Measurements from ENCODE around the gene SLC41A2. TPM values are rescaled to one million over a fixed set of nuclear protein-coding genes. Genes with fewer than 3 reads are reported as not detected.

The SLC41A2 gene
- total and polyA plus RNA-seq, 10 of the 15 experiments (the other 5 are each of a cell fraction or from before 2014, with no cell fraction given): 3.5 to 19.0 (median 11.3) TPM

DNA sequence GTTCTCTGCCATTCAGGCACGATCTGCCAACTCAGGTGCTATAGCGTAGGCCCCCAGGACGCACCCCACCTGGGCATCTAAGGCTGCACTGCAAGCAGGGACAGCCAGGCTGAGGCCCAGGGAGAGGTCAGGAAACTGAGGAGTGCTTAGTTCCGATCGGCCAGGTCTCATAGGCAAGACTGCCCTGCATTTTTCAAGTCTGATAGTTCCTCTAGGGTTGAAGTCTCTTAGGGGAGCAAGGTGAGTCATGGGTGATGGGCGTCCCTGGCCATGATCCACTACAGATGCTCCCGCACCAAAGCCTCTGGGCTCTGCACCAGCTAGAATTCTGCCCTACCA lies 41.2 kb upstream of the SLC41A2 start:
- Histone ChIP-seq H3K9me3 (replicated peaks; ENCODE audit: control insufficient read depth, insufficient read depth, low read length) (peaks cover 4% of the 10 kb centered on the region; the same call in 2 of the 3 replicates), H3K27ac (ENCODE audit: control insufficient read depth, insufficient read depth) (no peak overlapping the region), H3K4me2 (ENCODE audit: control insufficient read depth, insufficient read depth) (no peak overlapping the region), H3K36me3 (ENCODE audit: control insufficient read depth in 2 of 2, insufficient read depth in 2 of 2, low read length in 1 of 2) (peaks cover 13 to 58% of the 10 kb centered on the region in 2 experiments), H3K9ac (ENCODE audit: control insufficient read depth, insufficient read depth, low read length) (no peak overlapping the region), H3K4me1 (ENCODE audit: control insufficient read depth, insufficient read depth, low read length) (no peaks in the 10 kb centered on the region), H3K4me3 (no peak overlapping the region), H3K27me3 (replicated peaks in 1 of 2; ENCODE audit: control insufficient read depth in 2 of 2, insufficient read depth in 2 of 2, low read length in 1 of 2) (no peaks in the 10 kb centered on the region), H4K20me1 (ENCODE audit: control insufficient read depth, insufficient read depth) (no peaks in the 10 kb centered on the region), H3K79me2 (ENCODE audit: control insufficient read depth, insufficient read depth, low read length) (no peaks in the 10 kb centered on the region), H2AFZ (ENCODE audit: control insufficient read depth, low read depth, low read length) (no peak overlapping the region)
- TF ChIP-seq ZNF24 (IDR thresholded peaks at IDR 0.05) (no peak), EED (IDR thresholded peaks at IDR 0.05; ENCODE audit: low read depth) (no peak), RUNX3 (IDR thresholded peaks at IDR 0.05; ENCODE audit: low read length) (no peak), SIN3A (IDR thresholded peaks at IDR 0.05; ENCODE audit: low read depth, low read length) (no peak), NR2C1 (IDR thresholded peaks at IDR 0.05) (no peak), CBX5 (IDR thresholded peaks at IDR 0.05; ENCODE audit: low read depth) (no peak), ATF3 (IDR thresholded peaks at IDR 0.05; ENCODE audit: borderline replicate concordance, extremely low read depth, low read depth, low read length) (no peak), MTA2 (IDR thresholded peaks at IDR 0.05; ENCODE audit: low read depth) (no peak), ESRRA (IDR thresholded peaks at IDR 0.05; ENCODE audit: low read length) (no peak), ATF2 (IDR thresholded peaks at IDR 0.05; ENCODE audit: low read length) (no peak), SMARCA5 (IDR thresholded peaks at IDR 0.05) (no peak), TCF7 (IDR thresholded peaks at IDR 0.05; ENCODE audit: borderline replicate concordance) (no peak), ZZZ3 (IDR thresholded peaks at IDR 0.05; ENCODE audit: control insufficient read depth, insufficient read length, low read depth) (no peak)
- intact Hi-C loops (cut with micrococcal nuclease; ENCODE audit: unreplicated experiment) (no loop called here), in situ Hi-C loops (cut with MboI) (no loop called here)
- no peak for FAIRE-seq
- ChIA-PET CTCF (no interaction called here), POLR2A (no interaction called here), RAD21 (ENCODE audit: unreplicated experiment) (no interaction called here), SMC1A (ENCODE audit: uncharacterized antibody, unreplicated experiment) (no interaction called here)
- no peak for DNase-seq (ENCODE audit: low read depth, low spot score)
- BruUV-seq (replicated peaks): no TSS peak
- no peak for ATAC-seq
- 77% methylated on average over 7 of the region's 7 CpGs for WGBS (ENCODE audit: insufficient coverage, insufficient replicate concordance, low lambda C conversion rate, missing lambda C conversion rate)

All from GM12878 (cell line).